Left cardiac atrium (tissue), 4 donors: Measurements from ENCODE around the gene LEPR. TPM values are rescaled to one million over a fixed set of nuclear protein-coding genes. Genes with fewer than 3 reads are reported as not detected.
A peak's percentile ranks its signal among the peaks of the same experiment; 100 is the strongest.
"Not testable (repeated sequence)": the region's sequence is repeated elsewhere in the genome, so short reads cannot be mapped to it uniquely, and the experiment has no call there.

Experiments
- ATAC-seq, 2 donors: fragments of 200-7000 bp; cut with Tn5 transposase; one replicate each; pipeline ENCODE4 v1.9.1; 2020; ENCODE audit warnings: mild to moderate bottlenecking in 2 of 2, moderate library complexity in 2 of 2
- DNase-seq: peaks from one replicate; pipeline ENCODE4 v3.0.0-alpha.2; 2020
- intact Hi-C, 2 donors: fragments of 100-400 bp; cut with DNase I; formaldehyde crosslinking; loops; one replicate each; pipeline versions ENCODE4 v1.14.1 to v1.15.1; 2022 to 2023
- long read RNA-seq: library from polyadenylated mRNA; unstranded; transcript quantifications from one replicate; pipeline ENCODE4 v2.0.0, GENCODE V29; 2021
- total RNA-seq, 2 donors: library from RNA; stranded (reverse); fragmentation: NEBNext Ultra II Directional; extraction: Animal tissue kit (Norgen Biotek cat#: 25700); gene quantifications; one replicate each; pipeline ENCODE4 v1.2.1, GENCODE V29; 2021
- donor health status: DM: no; HTN: yes; CAD: no.
- donor health status: DM: no; HTN: yes; CAD: no; lungs with severe emphysema.
- donor health status: DM: yes; HTN: yes; CAD: no.
- donor health status: Dilated cardiomyopathy.

LEPR gene
- total RNA-seq = 10 to 100 TPM in 1 of 2 donors, 1 to 10 TPM in 1; 7.0 to 29.5 TPM
- long read RNA-seq, full-length matches to known transcripts = 2 of 7 reads
- long read RNA-seq, partial matches to known transcripts = 0 of 7 reads
- long read RNA-seq, other reads (novel, unspliced or antisense) = 5 of 7 reads

- intact Hi-C loops = loop anchor here in 1 of 2 donors (10.0 kb wide), 1 partner anchor 366 kb away; no protein-coding TSS in a partner anchor
- DNase-seq = no peak
- ATAC-seq = no peak
Measured at GRCh38 chr1:65420590-65421350, at the start of gene LEPR, which contains the start of gene LEPROT. TSS of gene LEPR (plus strand) at chr1:65420668. CDS start at chr1:65565566, 144,898 bp downstream. TSS of gene LEPROT (plus strand) at chr1:65420668. CDS start at chr1:65420725, 57 bp downstream.

GRCh38 chr1:65371544-65371943, 48.9 kb upstream of the LEPR start:
- intact Hi-C loops = no loop called here
- DNase-seq (no peak), ATAC-seq (peak; percentile 40 to 55)

- ATAC-seq = no peak
- DNase-seq = no peak
- intact Hi-C loops = no loop called here
Measured at GRCh38 chr1:65372557-65372956, 47.9 kb upstream of the LEPR start.

GRCh38 chr1:65377496-65378246, 42.8 kb upstream of the LEPR start:
- DNase-seq = no peak
- no peak for ATAC-seq
- intact Hi-C loops = no loop called here

- ATAC-seq = no peak
- intact Hi-C loops = no loop called here
Measured at GRCh38 chr1:65378247-65378946, 42.1 kb upstream of the LEPR start.

GRCh38 chr1:65384426-65384825, 36.0 kb upstream of the LEPR start:
- DNase-seq, intact Hi-C loops, ATAC-seq: not testable (repeated sequence)

More at GRCh38 chr1:65378247-65378946, 42.1 kb upstream of the LEPR start:
- DNase-seq = no peak

GRCh38 chr1:65386439-65386838, 34.0 kb upstream of the LEPR start:
- ATAC-seq (no peak), DNase-seq (no peak)
- intact Hi-C loops = no loop called here

- ATAC-seq (no peak), DNase-seq (no peak)
- intact Hi-C loops = no loop called here
Measured at GRCh38 chr1:65387821-65388220, 32.6 kb upstream of the LEPR start.

GRCh38 chr1:65388908-65389695, 31.4 kb upstream of the LEPR start:
- no peak for ATAC-seq
- intact Hi-C loops = no loop called here
- no peak for DNase-seq

- intact Hi-C loops = no loop called here
- no peak for DNase-seq
- no peak for ATAC-seq
Measured at GRCh38 chr1:65392497-65392896, 28.0 kb upstream of the LEPR start.

- intact Hi-C loops = no loop called here
- no peak for DNase-seq
- ATAC-seq = no peak
Measured at GRCh38 chr1:65393347-65393746, 27.1 kb upstream of the LEPR start.

GRCh38 chr1:65393928-65394327, 26.5 kb upstream of the LEPR start:
- ATAC-seq (no peak), DNase-seq (no peak)
- intact Hi-C loops = no loop called here

- intact Hi-C loops = no loop called here
- no peak for DNase-seq
- no peak for ATAC-seq
Measured at GRCh38 chr1:65395887-65396612, 24.4 kb upstream of the LEPR start.

GRCh38 chr1:65398083-65398482, 22.4 kb upstream of the LEPR start:
- DNase-seq = no peak
- no peak for ATAC-seq
- intact Hi-C loops = no loop called here

GRCh38 chr1:65399003-65399402, 21.5 kb upstream of the LEPR start:
- intact Hi-C loops = no loop called here
- ATAC-seq (no peak), DNase-seq (no peak)

- no peak for ATAC-seq
- intact Hi-C loops = no loop called here
- DNase-seq = no peak
Measured at GRCh38 chr1:65401612-65402011, 18.9 kb upstream of the LEPR start.

GRCh38 chr1:65404941-65405340, 15.5 kb upstream of the LEPR start:
- intact Hi-C loops = no loop called here
- DNase-seq = no peak
- no peak for ATAC-seq

- DNase-seq (no peak), ATAC-seq (no peak)
- intact Hi-C loops = no loop called here
Measured at GRCh38 chr1:65407877-65408276, 12.6 kb upstream of the LEPR start.
